HFF-Myc (cell line): ENCODE data around the gene GPATCH2.

Source experiments
- DNase-seq: peaks from one replicate; pipeline ENCODE4 v3.0.0-alpha.2; 2011; ENCODE audit warnings: low read depth; ENCODE audit errors: extremely low read depth
- H3K4me3 ChIP-seq: replicated peaks from 2 replicates; pipeline ENCODE4 v1.5.1; 2011; ENCODE audit warnings: low read depth, mild to moderate bottlenecking, control low read depth, low read length
- CTCF ChIP-seq: IDR thresholded peaks from 2 replicates; pipeline ENCODE4 v1.5.1; 2012; ENCODE audit warnings: mild to moderate bottlenecking, low read depth, low read length, control low read depth; ENCODE audit errors: missing control alignments

The GPATCH2 gene

GRCh38 chr1:217630711-217631591, at the start of gene GPATCH2, which contains the start of gene SPATA17:
Gene GPATCH2, minus strand, starts transcription at chr1:217631090. Its CDS starts 119 bp downstream, at chr1:217630971.
Gene SPATA17, plus strand, starts transcription at chr1:217631344. Its CDS starts 35 bp downstream, at chr1:217631379.
- DNase-seq = peak; percentile 91
- peak; percentile 13 for TF ChIP-seq CTCF

GRCh38 chr1:217674028-217674729, 43.3 kb upstream of the GPATCH2 start:
- H3K4me3 ChIP-seq = no peak overlapping the region
- no peak for DNase-seq
- TF ChIP-seq CTCF = no peak

More at GRCh38 chr1:217630711-217631591, at the start of gene GPATCH2, which contains the start of gene SPATA17:
- peak within 1 kb of the TSS; percentile 76 for H3K4me3 ChIP-seq

GRCh38 chr1:217673387-217673786, 42.5 kb upstream of the GPATCH2 start:
- no peak overlapping the region for H3K4me3 ChIP-seq
- no peak for DNase-seq
- no peak for TF ChIP-seq CTCF

- no peak for DNase-seq
- no peak overlapping the region for H3K4me3 ChIP-seq
- no peak for TF ChIP-seq CTCF
Observed at GRCh38 chr1:217668351-217668940, 37.6 kb upstream of the GPATCH2 start.

GRCh38 chr1:217661407-217661806, 30.5 kb upstream of the GPATCH2 start:
- TF ChIP-seq CTCF = no peak

GRCh38 chr1:217660353-217661062, 29.6 kb upstream of the GPATCH2 start:
- no peak overlapping the region for H3K4me3 ChIP-seq
- TF ChIP-seq CTCF = peak; percentile 48
- peak; percentile 66 for DNase-seq

More at GRCh38 chr1:217661407-217661806, 30.5 kb upstream of the GPATCH2 start:
- no peak for DNase-seq
- no peak overlapping the region for H3K4me3 ChIP-seq
